ENCODE results near the gene RGL4. TPM values are rescaled to one million over a fixed set of nuclear protein-coding genes. Genes with fewer than 3 reads are reported as not detected.

The RGL4 gene
- total and polyA plus RNA-seq, 2 donors (not counting 1 experiment from before 2014, with no cell fraction given) = 0.81 to 2.7 TPM

DNA sequence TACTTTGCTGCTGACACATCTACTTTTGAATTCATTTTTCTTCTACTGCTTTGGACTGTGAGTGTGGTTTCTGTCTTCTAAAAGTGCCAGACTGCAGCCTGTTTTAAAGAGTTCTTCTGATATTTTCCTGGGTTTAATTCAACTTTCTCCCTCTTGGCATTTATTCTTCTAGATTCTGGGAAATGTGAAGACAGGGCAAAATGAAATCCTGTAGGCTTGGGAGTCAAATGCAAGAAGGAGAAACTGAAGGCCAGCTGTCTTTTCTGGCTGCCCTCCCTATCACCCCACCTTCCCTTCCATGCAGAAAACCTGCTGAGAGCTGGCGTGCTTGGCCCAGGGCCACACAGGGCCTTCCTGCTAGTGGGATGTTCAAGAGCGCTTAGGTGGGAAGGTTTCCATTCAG, 52.5 kb downstream of the RGL4 start:
- H3K27me3 ChIP-seq (replicated peaks in 1 of 4; ENCODE audit: control extremely low read depth in 1 of 4, control insufficient read depth in 3 of 4, insufficient read depth in 4 of 4, low read length in 3 of 4) = no peaks in the 10 kb centered on the region
- Mint-ChIP-seq H3K4me3 (no peak overlapping the region), H3K4me1 (peaks cover 2% of the 10 kb centered on the region), H3K27me3 (no peaks in the 10 kb centered on the region), H3K9me3 (ENCODE audit: insufficient read depth) (no peaks in the 10 kb centered on the region), H3K27ac (no peak overlapping the region)
- H4K20me1 ChIP-seq (ENCODE audit: control insufficient read depth, insufficient read depth, low read length, poor library complexity, severe bottlenecking) = no peaks in the 10 kb centered on the region
- ATAC-seq (ENCODE audit: low read depth) = no peak
- WGBS (ENCODE audit: insufficient coverage) = no CpG with 5 or more reads among the region's 2 CpGs
- CTCF ChIA-PET = interaction anchor here (1.2 to 1.3 kb wide), 4 partner anchors 9 to 107 kb away, joined by 3 read pairs; no protein-coding TSS in a partner anchor
- no peak overlapping the region for H3K4me2 ChIP-seq (replicated peaks; ENCODE audit: low read depth, low read length, poor library complexity, severe bottlenecking)
- TF ChIP-seq EZH2 (IDR thresholded peaks at IDR 0.05; ENCODE audit: borderline replicate concordance, insufficient read depth, low read depth, low read length, poor library complexity, severe bottlenecking) = no peak
- TF ChIP-seq, protein P1, sequence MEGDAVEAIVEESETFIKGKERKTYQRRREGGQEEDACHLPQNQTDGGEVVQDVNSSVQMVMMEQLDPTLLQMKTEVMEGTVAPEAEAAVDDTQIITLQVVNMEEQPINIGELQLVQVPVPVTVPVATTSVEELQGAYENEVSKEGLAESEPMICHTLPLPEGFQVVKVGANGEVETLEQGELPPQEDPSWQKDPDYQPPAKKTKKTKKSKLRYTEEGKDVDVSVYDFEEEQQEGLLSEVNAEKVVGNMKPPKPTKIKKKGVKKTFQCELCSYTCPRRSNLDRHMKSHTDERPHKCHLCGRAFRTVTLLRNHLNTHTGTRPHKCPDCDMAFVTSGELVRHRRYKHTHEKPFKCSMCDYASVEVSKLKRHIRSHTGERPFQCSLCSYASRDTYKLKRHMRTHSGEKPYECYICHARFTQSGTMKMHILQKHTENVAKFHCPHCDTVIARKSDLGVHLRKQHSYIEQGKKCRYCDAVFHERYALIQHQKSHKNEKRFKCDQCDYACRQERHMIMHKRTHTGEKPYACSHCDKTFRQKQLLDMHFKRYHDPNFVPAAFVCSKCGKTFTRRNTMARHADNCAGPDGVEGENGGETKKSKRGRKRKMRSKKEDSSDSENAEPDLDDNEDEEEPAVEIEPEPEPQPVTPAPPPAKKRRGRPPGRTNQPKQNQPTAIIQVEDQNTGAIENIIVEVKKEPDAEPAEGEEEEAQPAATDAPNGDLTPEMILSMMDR (IDR thresholded peaks at IDR 0.05) = no peak
- no peak overlapping the region for H3K4me3 ChIP-seq (ENCODE audit: control extremely low read depth in 1 of 5, extremely low read depth in 1 of 5, insufficient read depth in 1 of 5, low read depth in 2 of 5, low read length in 4 of 5)
- peaks cover 9% of the 10 kb centered on the region for H3K79me2 ChIP-seq (ENCODE audit: control insufficient read depth, insufficient read depth, low read length)
- H3K36me3 ChIP-seq (replicated peaks in 1 of 2; ENCODE audit: control extremely low read depth in 1 of 2, control insufficient read depth in 1 of 2, extremely low read depth in 1 of 2, insufficient read depth in 2 of 2, low read length in 1 of 2) = peaks cover 5 to 30% of the 10 kb centered on the region in 2 experiments
- intact Hi-C loops (cut with micrococcal nuclease) = no loop called here
- POLR2A ChIA-PET = no interaction called here
- peaks cover 0 to 13% (median 0%) of the 10 kb centered on the region in 3 donors for H3K9me3 ChIP-seq (ENCODE audit: control extremely low read depth in 1 of 3, control insufficient read depth in 2 of 3, insufficient read depth in 1 of 3, low read length in 2 of 3)
- no peak overlapping the region for H3K9ac ChIP-seq (ENCODE audit: low read length)
- no peak for DNase-seq
- no peak overlapping the region for H3K27ac ChIP-seq (ENCODE audit: low read length in 2 of 2)
- no peak overlapping the region for H2AFZ ChIP-seq (ENCODE audit: insufficient read depth, low read depth, low read length, poor library complexity, severe bottlenecking)
- no peaks in the 10 kb centered on the region for H3K4me1 ChIP-seq (ENCODE audit: control insufficient read depth in 2 of 2, insufficient read depth in 2 of 2, low read length in 2 of 2)

DNA sequence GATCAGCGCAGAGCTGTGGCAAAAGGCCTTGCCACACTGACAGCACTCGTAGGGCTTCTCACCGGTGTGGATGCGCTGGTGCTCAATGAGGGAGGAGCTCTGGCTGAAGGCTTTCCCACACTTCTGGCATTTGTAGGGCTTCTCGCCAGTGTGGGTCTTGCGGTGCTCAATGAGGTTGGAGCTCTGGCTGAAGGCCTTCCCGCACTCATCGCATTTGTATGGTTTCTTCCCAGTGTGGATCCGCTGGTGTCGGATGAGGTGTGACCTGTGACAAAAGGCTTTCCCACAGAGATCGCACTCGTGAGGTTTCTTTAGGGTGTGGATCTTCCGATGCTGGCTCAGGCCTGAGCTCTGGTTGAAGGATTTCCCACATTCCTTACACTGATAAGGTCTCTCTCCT, 53.2 kb downstream of the RGL4 start:
- Mint-ChIP-seq H3K4me3 (no peak overlapping the region), H3K9me3 (ENCODE audit: insufficient read depth) (no peaks in the 10 kb centered on the region), H3K4me1 (peaks cover 2% of the 10 kb centered on the region), H3K27ac (no peak overlapping the region), H3K27me3 (no peaks in the 10 kb centered on the region)
- H3K4me2 ChIP-seq (replicated peaks; ENCODE audit: low read depth, low read length, poor library complexity, severe bottlenecking) = no peak overlapping the region
- H3K9ac ChIP-seq (ENCODE audit: low read length) = no peak overlapping the region
- TF ChIP-seq, protein P1 (IDR thresholded peaks at IDR 0.05) = no peak
- TF ChIP-seq EZH2 (IDR thresholded peaks at IDR 0.05; ENCODE audit: borderline replicate concordance, insufficient read depth, low read depth, low read length, poor library complexity, severe bottlenecking) = no peak
- H3K4me3 ChIP-seq (ENCODE audit: control extremely low read depth in 1 of 5, extremely low read depth in 1 of 5, insufficient read depth in 1 of 5, low read depth in 2 of 5, low read length in 4 of 5) = no peak overlapping the region
- no peaks in the 10 kb centered on the region for H3K27me3 ChIP-seq (replicated peaks in 1 of 4; ENCODE audit: control extremely low read depth in 1 of 4, control insufficient read depth in 3 of 4, insufficient read depth in 4 of 4, low read length in 3 of 4)
- H2AFZ ChIP-seq (ENCODE audit: insufficient read depth, low read depth, low read length, poor library complexity, severe bottlenecking) = no peak overlapping the region
- H3K4me1 ChIP-seq (ENCODE audit: control insufficient read depth in 2 of 2, insufficient read depth in 2 of 2, low read length in 2 of 2) = no peaks in the 10 kb centered on the region
- ATAC-seq (ENCODE audit: low read depth) (no peak), DNase-seq (no peak)
- H3K27ac ChIP-seq (ENCODE audit: low read length in 2 of 2) = no peak overlapping the region
- H3K9me3 ChIP-seq (ENCODE audit: control extremely low read depth in 1 of 3, control insufficient read depth in 2 of 3, insufficient read depth in 1 of 3, low read length in 2 of 3) = peaks cover 0 to 13% (median 0%) of the 10 kb centered on the region in 3 donors
- ChIA-PET POLR2A (no interaction called here), CTCF (interaction anchor here (1.2 to 1.3 kb wide), 4 partner anchors 8 to 106 kb away, joined by 3 read pairs; no protein-coding TSS in a partner anchor)
- 96% methylated on average over 13 of the region's 13 CpGs for WGBS (ENCODE audit: insufficient coverage)
- intact Hi-C loops (cut with micrococcal nuclease) = no loop called here
- H3K79me2 ChIP-seq (ENCODE audit: control insufficient read depth, insufficient read depth, low read length) = peaks cover 14% of the 10 kb centered on the region
- no peaks in the 10 kb centered on the region for H4K20me1 ChIP-seq (ENCODE audit: control insufficient read depth, insufficient read depth, low read length, poor library complexity, severe bottlenecking)
- H3K36me3 ChIP-seq (replicated peaks in 1 of 2; ENCODE audit: control extremely low read depth in 1 of 2, control insufficient read depth in 1 of 2, extremely low read depth in 1 of 2, insufficient read depth in 2 of 2, low read length in 1 of 2) = peaks cover 5 to 30% of the 10 kb centered on the region in 2 experiments

All from B cell (primary cell).